Ovary (tissue), 3 donors: Measurements from ENCODE around the gene LINC00305.

Experiments
- CTCF ChIP-seq, 3 donors: fragments of 450-650 bp in 2 of 3; fragments of 200-600 bp in 1 of 3; IDR thresholded peaks; one replicate each; pipeline versions ENCODE4 v1.5.1 to v1.8.0; 2016 to 2022; ENCODE audit warnings: antibody characterized with exemption in 3 of 3, mild to moderate bottlenecking in 1 of 3
- POLR2A ChIP-seq: fragments of 450-650 bp; IDR thresholded peaks from one replicate; pipeline ENCODE4 v1.6.1; 2017; ENCODE audit warnings: antibody characterized with exemption, mild to moderate bottlenecking, moderate library complexity
- donor health status: DM: no; HTN: no; CAD: no.

DNA sequence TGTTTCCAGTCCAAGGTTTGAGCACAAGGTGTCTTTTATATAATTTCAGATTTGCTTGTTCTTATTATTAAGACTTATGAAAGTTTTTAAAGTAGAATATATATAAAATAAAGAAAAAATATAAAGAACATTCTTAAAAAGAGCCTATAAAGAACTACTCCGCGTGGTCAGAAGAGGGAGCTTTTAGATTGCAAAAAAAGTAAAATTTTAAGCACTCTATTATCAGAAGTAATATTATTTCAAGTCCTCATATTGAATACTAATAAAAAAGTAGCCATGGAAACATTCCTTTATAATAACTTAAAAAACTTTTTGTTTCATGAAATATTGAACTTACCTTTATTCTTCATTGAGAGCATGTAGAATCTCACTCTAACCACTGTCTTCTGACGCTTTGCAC, 51.4 kb downstream of the LINC00305 start:
- no peak for TF ChIP-seq POLR2A
- TF ChIP-seq CTCF (IDR thresholded peaks at IDR 0.05), result no peak
